Glutamatergic neuron (in vitro differentiated cells): ENCODE results near the gene SULT1A1. TPM values are rescaled to one million over a fixed set of nuclear protein-coding genes. Genes with fewer than 3 reads are reported as not detected.

Experiments used
- DNase-seq: peaks from one replicate; pipeline ENCODE4 v3.0.0; 2022
- H3K27ac Mint-ChIP-seq: one replicate; pipeline ENCODE4 v1.8.0; 2020; ENCODE audit warnings: mild to moderate bottlenecking, mixed read lengths, inconsistent platforms; ENCODE audit not compliant: unreplicated experiment
- H3K27me3 Mint-ChIP-seq: one replicate; pipeline ENCODE4 v1.8.0; 2020; ENCODE audit warnings: mild to moderate bottlenecking, moderate library complexity, mixed read lengths, inconsistent platforms; ENCODE audit not compliant: unreplicated experiment
- H3K36me3 Mint-ChIP-seq: one replicate; pipeline ENCODE4 v1.8.0; 2020; ENCODE audit warnings: mild to moderate bottlenecking, mixed read lengths, inconsistent platforms; ENCODE audit not compliant: unreplicated experiment
- H3K4me1 Mint-ChIP-seq: one replicate; pipeline ENCODE4 v1.8.0; 2020; ENCODE audit warnings: mild to moderate bottlenecking, low read depth, mixed read lengths, inconsistent platforms; ENCODE audit not compliant: unreplicated experiment
- H3K4me3 Mint-ChIP-seq: one replicate; pipeline ENCODE4 v1.8.0; 2020; ENCODE audit warnings: mild to moderate bottlenecking, mixed read lengths, inconsistent platforms; ENCODE audit not compliant: unreplicated experiment
- H3K9me3 Mint-ChIP-seq: one replicate; pipeline ENCODE4 v1.8.0; 2020; ENCODE audit warnings: mild to moderate bottlenecking, moderate library complexity, mixed read lengths, inconsistent platforms; ENCODE audit not compliant: unreplicated experiment
- CTCF ChIP-seq: fragments of 200-600 bp; sonication (generic); IDR thresholded peaks from one replicate; pipeline ENCODE4 v1.5.0; 2021; ENCODE audit not compliant: partially characterized antibody, unreplicated experiment
- total RNA-seq: library from RNA; stranded (reverse); fragmentation: NEBNext Ultra II Directional; extraction: Animal tissue kit (Norgen Biotek cat#: 25700); gene quantifications from one replicate; pipeline ENCODE4 v1.2.1, GENCODE V29; 2021; ENCODE audit not compliant: unreplicated experiment

SULT1A1 gene
- total RNA-seq, 1 donor from 2014 or later = 0.54 TPM

GRCh38 chr16:28592511-28592910, 17.3 kb downstream of the SULT1A1 start:
- no peaks in the 10 kb centered on the region for H3K36me3 Mint-ChIP-seq
- H3K27ac Mint-ChIP-seq = no peak overlapping the region
- H3K27me3 Mint-ChIP-seq = peaks cover 4% of the 10 kb centered on the region
- no peaks in the 10 kb centered on the region for H3K4me1 Mint-ChIP-seq
- H3K4me3 Mint-ChIP-seq = no peak overlapping the region
- no peak for DNase-seq
- no peak for TF ChIP-seq CTCF
- peaks cover 4% of the 10 kb centered on the region for H3K9me3 Mint-ChIP-seq

DNA sequence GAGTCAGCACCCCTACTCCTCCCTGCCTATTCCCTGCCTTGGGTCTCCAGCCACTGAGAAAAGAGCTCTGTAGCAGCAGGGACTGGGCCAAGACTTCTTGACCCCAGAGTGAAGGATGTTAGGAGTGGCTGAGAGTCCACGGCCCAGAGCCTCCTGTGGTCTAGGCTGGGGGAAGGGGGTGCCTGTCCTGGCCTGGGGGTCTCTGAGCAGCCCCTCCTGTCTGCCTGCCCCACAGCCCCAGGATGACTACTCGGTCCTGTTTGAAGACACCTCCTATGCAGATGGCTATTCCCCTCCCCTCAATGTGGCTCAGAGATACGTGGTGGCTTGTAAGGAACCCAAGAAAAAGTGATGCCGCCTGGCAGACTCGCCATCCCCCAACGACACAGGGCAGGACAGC, 18.5 kb downstream of the SULT1A1 start:
- H3K4me3 Mint-ChIP-seq = no peak overlapping the region
- peaks cover 4% of the 10 kb centered on the region for H3K9me3 Mint-ChIP-seq
- no peaks in the 10 kb centered on the region for H3K36me3 Mint-ChIP-seq
- no peak for DNase-seq
- no peaks in the 10 kb centered on the region for H3K4me1 Mint-ChIP-seq
- TF ChIP-seq CTCF = no peak
- H3K27me3 Mint-ChIP-seq = peaks cover 4% of the 10 kb centered on the region
- no peak overlapping the region for H3K27ac Mint-ChIP-seq

- Mint-ChIP-seq H3K4me1 (no peaks in the 10 kb centered on the region), H3K27ac (no peak overlapping the region), H3K36me3 (no peaks in the 10 kb centered on the region), H3K9me3 (peaks cover 4% of the 10 kb centered on the region), H3K4me3 (no peak overlapping the region), H3K27me3 (peaks cover 4% of the 10 kb centered on the region)
- TF ChIP-seq CTCF = no peak
- DNase-seq = no peak
Observed at GRCh38 chr16:28590384-28591340, 19.2 kb downstream of the SULT1A1 start.

- Mint-ChIP-seq H3K36me3 (no peaks in the 10 kb centered on the region), H3K27ac (no peak overlapping the region), H3K4me1 (no peaks in the 10 kb centered on the region), H3K27me3 (peaks cover 4% of the 10 kb centered on the region), H3K9me3 (peaks cover 4% of the 10 kb centered on the region), H3K4me3 (no peak overlapping the region)
- no peak for DNase-seq
- no peak for TF ChIP-seq CTCF
Observed at GRCh38 chr16:28589930-28590329, 19.9 kb downstream of the SULT1A1 start.

DNA sequence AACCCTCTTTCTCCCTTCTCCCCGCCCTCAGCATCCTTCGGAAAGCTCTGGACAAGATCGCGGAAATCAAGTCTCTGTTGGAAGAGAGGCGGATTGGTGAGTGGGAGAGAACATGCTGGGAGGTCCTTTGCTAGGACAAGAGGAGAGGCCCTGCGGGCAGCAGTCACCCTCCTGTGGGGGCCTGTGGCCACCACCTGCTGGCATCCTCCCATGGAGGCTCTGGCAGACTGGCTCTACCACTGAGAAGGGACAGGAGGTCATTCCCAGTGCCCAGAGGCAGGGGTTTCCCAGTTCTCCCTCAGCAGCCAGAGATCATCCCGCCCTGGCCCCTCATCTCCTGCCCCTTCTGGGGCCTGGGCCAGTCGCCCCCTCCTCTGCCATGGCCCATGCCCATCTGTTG, 20.8 kb downstream of the SULT1A1 start:
- no peak overlapping the region for H3K27ac Mint-ChIP-seq
- TF ChIP-seq CTCF = no peak
- no peak for DNase-seq
- no peak overlapping the region for H3K4me3 Mint-ChIP-seq
- H3K27me3 Mint-ChIP-seq = peaks cover 4% of the 10 kb centered on the region
- H3K9me3 Mint-ChIP-seq = peaks cover 4% of the 10 kb centered on the region
- no peaks in the 10 kb centered on the region for H3K36me3 Mint-ChIP-seq
- no peaks in the 10 kb centered on the region for H3K4me1 Mint-ChIP-seq
